GM12891 (cell line): ENCODE results near the gene CAPN1.
A peak's percentile ranks its signal among the peaks of the same experiment; 100 is the strongest.

Source experiments
- POLR2A ChIP-seq: IDR thresholded peaks from 2 replicates; pipeline ENCODE4 v1.6.1; 2011; ENCODE audit warnings: low read depth, low read length, control low read depth
- POLR2AphosphoS5 ChIP-seq: IDR thresholded peaks from 2 replicates; pipeline ENCODE4 v1.6.1; 2011; ENCODE audit warnings: low read depth, low read length, control low read depth
- TAF1 ChIP-seq: IDR thresholded peaks from 2 replicates; pipeline ENCODE4 v1.6.1; 2011; ENCODE audit warnings: low read depth, low read length, control low read depth

GRCh38 chr11:65132988-65133700 lies 48.6 kb upstream of the CAPN1 start:
- TF ChIP-seq TAF1 (no peak), POLR2AphosphoS5 (0 out of 2 replicates have a peak, but pooled peaks have one; percentile 15), POLR2A (peak; percentile 38; the same call in 1 of the 2 replicates)
